WTC11 (cell line): ENCODE results near the gene CUL1. TPM values are rescaled to one million over a fixed set of nuclear protein-coding genes. Genes with fewer than 3 reads are reported as not detected.

Source experiments
- ATAC-seq: fragments of 200-7000 bp; cut with Tn5 transposase; 2 replicates; pipeline ENCODE4 v1.10.0; 2021; ENCODE audit warnings: mild to moderate bottlenecking, moderate library complexity
- CTCF ChIA-PET: fragments of 300-600 bp; sonication (Branson Sonifier 250); formaldehyde crosslinking; loops from one replicate; lab custom pipeline; 2021; ENCODE audit warnings: antibody characterized with exemption; lab: Charles Lee
- POLR2A ChIA-PET: fragments of 350-600 bp; sonication (Branson Sonifier 250); formaldehyde crosslinking; loops from one replicate; lab custom pipeline; 2021; ENCODE audit warnings: antibody characterized with exemption; lab: Charles Lee
- DNase-seq: peaks from one replicate; pipeline ENCODE4 v3.0.0; 2021; ENCODE audit warnings: low spot score
- H3K27ac Mint-ChIP-seq: 2 replicates; pipeline ENCODE4 v1.8.0; 2021; ENCODE audit warnings: mixed read lengths
- H3K27me3 Mint-ChIP-seq: 2 replicates; pipeline ENCODE4 v1.8.0; 2021; ENCODE audit warnings: low read depth, mild to moderate bottlenecking, moderate library complexity, mixed read lengths
- H3K36me3 Mint-ChIP-seq: 2 replicates; pipeline ENCODE4 v1.8.0; 2021; ENCODE audit warnings: mixed read lengths
- H3K4me1 Mint-ChIP-seq: 2 replicates; pipeline ENCODE4 v1.8.0; 2022; ENCODE audit warnings: mixed read lengths
- H3K4me3 Mint-ChIP-seq: 2 replicates; pipeline ENCODE4 v1.8.0; 2021; ENCODE audit warnings: mild to moderate bottlenecking, moderate library complexity, mixed read lengths
- H3K9me3 Mint-ChIP-seq: 2 replicates; pipeline ENCODE4 v1.8.0; 2021; ENCODE audit warnings: mixed read lengths
- ARID4B ChIP-seq: sonication (generic); formaldehyde crosslinking; IDR thresholded peaks from 2 replicates; pipeline ENCODE4 v1.8.0; 2023; ENCODE audit warnings: missing genetic modification reagents, mild to moderate bottlenecking, borderline replicate concordance
- CREM ChIP-seq: sonication (generic); formaldehyde crosslinking; IDR thresholded peaks from 2 replicates; pipeline ENCODE4 v1.8.1; 2022; ENCODE audit warnings: mild to moderate bottlenecking, missing genetic modification reagents, moderate library complexity
- E2F4 ChIP-seq: sonication (generic); formaldehyde crosslinking; IDR thresholded peaks from 2 replicates; pipeline ENCODE4 v1.8.1; 2022; ENCODE audit warnings: low read depth, mild to moderate bottlenecking, moderate library complexity, missing genetic modification reagents, borderline replicate concordance
- ERG ChIP-seq: fragments of 250-450 bp; sonication (Bioruptor Pico); IDR thresholded peaks from 2 replicates; pipeline ENCODE4 v1.8.0; 2021; ENCODE audit warnings: mild to moderate bottlenecking
- ESRRA ChIP-seq: sonication (generic); formaldehyde crosslinking; IDR thresholded peaks from 2 replicates; pipeline ENCODE4 v1.8.1; 2022; ENCODE audit warnings: mild to moderate bottlenecking, missing genetic modification reagents, borderline replicate concordance
- ETV6 ChIP-seq: sonication (generic); formaldehyde crosslinking; IDR thresholded peaks from 2 replicates; pipeline ENCODE4 v1.8.1; 2022; ENCODE audit warnings: mild to moderate bottlenecking, missing genetic modification reagents
- FOXP1 ChIP-seq: sonication (generic); formaldehyde crosslinking; IDR thresholded peaks from 2 replicates; pipeline ENCODE4 v1.8.0; 2022; ENCODE audit warnings: missing genetic modification reagents, mild to moderate bottlenecking, moderate library complexity, borderline replicate concordance
- GTF2I ChIP-seq: fragments of 250-450 bp; sonication (Bioruptor Pico); conservative IDR thresholded peaks from 2 replicates; pipeline ENCODE4 v1.4.0; 2021; ENCODE audit warnings: mild to moderate bottlenecking
- MAX ChIP-seq: sonication (generic); formaldehyde crosslinking; IDR thresholded peaks from 2 replicates; pipeline ENCODE4 v1.8.0; 2022; ENCODE audit warnings: mild to moderate bottlenecking, missing genetic modification reagents
- MLX ChIP-seq: sonication (generic); formaldehyde crosslinking; IDR thresholded peaks from 2 replicates; pipeline ENCODE4 v1.8.1; 2023; ENCODE audit warnings: mild to moderate bottlenecking, missing genetic modification reagents, moderate library complexity
- MYBL2 ChIP-seq: sonication (generic); formaldehyde crosslinking; IDR thresholded peaks from 2 replicates; pipeline ENCODE4 v1.8.1; 2023; ENCODE audit warnings: mild to moderate bottlenecking, moderate library complexity, missing genetic modification reagents
- NR3C1 ChIP-seq: sonication (generic); formaldehyde crosslinking; conservative IDR thresholded peaks from 2 replicates; pipeline ENCODE4 v1.8.1; 2023; ENCODE audit warnings: low read depth, mild to moderate bottlenecking, missing genetic modification reagents
- SMAD4 ChIP-seq: sonication (generic); formaldehyde crosslinking; IDR thresholded peaks from 2 replicates; pipeline ENCODE4 v1.8.0; 2022; ENCODE audit warnings: mild to moderate bottlenecking, missing genetic modification reagents
- SOX15 ChIP-seq: fragments of 250-450 bp; sonication (Bioruptor Pico); IDR thresholded peaks from 2 replicates; pipeline ENCODE4 v1.9.0; 2021; ENCODE audit warnings: mild to moderate bottlenecking
- TEAD1 ChIP-seq: sonication (generic); formaldehyde crosslinking; IDR thresholded peaks from 2 replicates; pipeline ENCODE4 v1.8.0; 2022; ENCODE audit warnings: mild to moderate bottlenecking, missing genetic modification reagents
- USF1 ChIP-seq: sonication (generic); formaldehyde crosslinking; IDR thresholded peaks from 2 replicates; pipeline ENCODE4 v1.8.0; 2022; ENCODE audit warnings: mild to moderate bottlenecking, missing genetic modification reagents
- ZNF263 ChIP-seq: sonication (generic); formaldehyde crosslinking; IDR thresholded peaks from 2 replicates; pipeline ENCODE4 v1.8.1; 2022; ENCODE audit warnings: low read depth, mild to moderate bottlenecking, moderate library complexity, missing genetic modification reagents
- ZNF416 ChIP-seq: fragments of 250-450 bp; sonication (Bioruptor Pico); IDR thresholded peaks from 2 replicates; pipeline ENCODE4 v1.9.0; 2021; ENCODE audit warnings: mild to moderate bottlenecking, inconsistent platforms
- ZNF532 ChIP-seq: fragments of 250-450 bp; sonication (Bioruptor Pico); IDR thresholded peaks from 2 replicates; pipeline ENCODE4 v1.9.0; 2021; ENCODE audit warnings: mild to moderate bottlenecking, borderline replicate concordance
- total RNA-seq: library from RNA; stranded (reverse); gene quantifications from 3 replicates; pipeline ENCODE4 v1.2.3, GENCODE V29; 2021

CUL1 gene
- total RNA-seq, 1 experiment from 2014 or later, result 50.5 TPM

GRCh38 chr7:148698007-148698396 is 701 bp upstream of the CUL1 start (continued):
- no peak for TF ChIP-seq CREM

GRCh38 chr7:148699024-148699781 is 500 bp downstream of the CUL1 start:
- peak; percentile 9 for ATAC-seq
- Mint-ChIP-seq H3K36me3 (no peaks in the 10 kb centered on the region), H3K9me3 (no peaks in the 10 kb centered on the region), H3K4me1 (peaks cover 57% of the 10 kb centered on the region), H3K27ac (no peak overlapping the region), H3K4me3 (peak overlapping the region; percentile 91), H3K27me3 (no peaks in the 10 kb centered on the region)
- DNase-seq, result peak; percentile 59
- POLR2A ChIA-PET, result interaction anchor here (0.6 to 1.7 kb wide), 5 partner anchors 9 to 346 kb away, joined by 4 to 6 read pairs (median 5); no protein-coding TSS in a partner anchor
- CTCF ChIA-PET, result interaction anchor here (1.2 to 2.5 kb wide), 3 partner anchors 48 to 243 kb away, joined by 3 to 7 read pairs (median 5); no protein-coding TSS in a partner anchor
- no peak for TF ChIP-seq E2F4 (CRISPR knock-in tag)
- TF ChIP-seq TEAD1 (CRISPR knock-in tag), result peak; percentile 56; the same call in 1 of the 2 replicates
- no peak for TF ChIP-seq FOXP1 (CRISPR knock-in tag)
- TF ChIP-seq USF1, result no peak
- peak; percentile 58; the same call in 1 of the 2 replicates for TF ChIP-seq CREM
- no peak for TF ChIP-seq SOX15
- peak; percentile 58; the same call in 1 of the 2 replicates for TF ChIP-seq MAX (CRISPR knock-in tag)
- 0 out of 2 replicates have a peak, but pooled peaks have one; percentile 45 for TF ChIP-seq SMAD4 (CRISPR knock-in tag)
- no peak for TF ChIP-seq MYBL2 (CRISPR knock-in tag)
- no peak for TF ChIP-seq ZNF416 (CRISPR knock-in tag)
- TF ChIP-seq GTF2I (CRISPR knock-in tag), result no peak
- TF ChIP-seq ETV6 (CRISPR knock-in tag), result peak; percentile 69; the same call in 1 of the 2 replicates
- no peak for TF ChIP-seq ERG (CRISPR knock-in tag)
- TF ChIP-seq ZNF263 (CRISPR knock-in tag), result peak; percentile 41; the same call in 1 of the 2 replicates
- TF ChIP-seq MLX, result no peak
- TF ChIP-seq ESRRA (CRISPR knock-in tag), result peak; percentile 51; the same call in 1 of the 2 replicates
- no peak for TF ChIP-seq ZNF532 (CRISPR knock-in tag)
- TF ChIP-seq ARID4B (CRISPR knock-in tag), result 0 out of 2 replicates have a peak, but pooled peaks have one; percentile 56
- TF ChIP-seq NR3C1 (CRISPR knock-in tag), result no peak
